GM18526 (cell line): ENCODE measurements around the gene STX1A.

Source experiments
- POLR2A ChIP-seq: IDR thresholded peaks from 3 replicates; pipeline ENCODE4 v1.6.1; 2011; ENCODE audit not compliant: insufficient read length; ENCODE audit errors: extremely low read depth

Gene STX1A

GRCh38 chr7:73678862-73679261 lies 40.6 kb downstream of the STX1A start:
- TF ChIP-seq POLR2A = no peak

GRCh38 chr7:73674468-73675124 lies 44.9 kb downstream of the STX1A start:
- no peak for TF ChIP-seq POLR2A

- TF ChIP-seq POLR2A = no peak
Measured at GRCh38 chr7:73671857-73672445, 47.5 kb downstream of the STX1A start.

- no peak for TF ChIP-seq POLR2A
Measured at GRCh38 chr7:73671322-73671661, 48.2 kb downstream of the STX1A start.

- TF ChIP-seq POLR2A = no peak
Measured at GRCh38 chr7:73669858-73670385, 49.5 kb downstream of the STX1A start.

GRCh38 chr7:73669288-73669701 lies 50.2 kb downstream of the STX1A start:
- TF ChIP-seq POLR2A = no peak

GRCh38 chr7:73668886-73669230 lies 50.6 kb downstream of the STX1A start:
- TF ChIP-seq POLR2A = no peak

- no peak for TF ChIP-seq POLR2A
Measured at GRCh38 chr7:73668103-73668885, 51.2 kb downstream of the STX1A start.

- no peak for TF ChIP-seq POLR2A
Measured at GRCh38 chr7:73667344-73668102, 51.9 kb downstream of the STX1A start, which contains the start of gene VPS37D. Gene VPS37D (plus strand): TSS chr7:73667831. CDS start chr7:73667959, 128 bp downstream.

GRCh38 chr7:73663033-73663432 lies 56.4 kb downstream of the STX1A start:
- no peak for TF ChIP-seq POLR2A

- TF ChIP-seq POLR2A = no peak
Measured at GRCh38 chr7:73659983-73660382, 59.5 kb downstream of the STX1A start.

GRCh38 chr7:73652541-73652949 lies 66.9 kb downstream of the STX1A start:
- TF ChIP-seq POLR2A = no peak

- no peak for TF ChIP-seq POLR2A
Measured at GRCh38 chr7:73650524-73650923, 68.9 kb downstream of the STX1A start.

- TF ChIP-seq POLR2A = no peak
Measured at GRCh38 chr7:73649576-73649975, 69.9 kb downstream of the STX1A start.
